DND-41 (cell line): ENCODE data around the gene ANXA9.

Experiments
- ATAC-seq: fragments of 200-7000 bp; cut with Tn5 transposase; 3 replicates; pipeline ENCODE4 v1.9.1; 2021; ENCODE audit warnings: low read depth; ENCODE audit not compliant: insufficient read depth
- DNase-seq: peaks from one replicate; pipeline ENCODE4 v3.0.0-alpha.2; 2020
- H2AFZ ChIP-seq: 2 replicates; pipeline ENCODE4 v1.6.0; 2012; ENCODE audit warnings: low read depth, low read length
- H3K27ac ChIP-seq: 2 replicates; pipeline ENCODE4 v1.5.1; 2012; ENCODE audit warnings: low read length, inconsistent platforms
- H3K27me3 ChIP-seq: fragments of 200-600 bp; sonication (generic); 2 replicates; pipeline ENCODE4 v1.6.0; 2012; ENCODE audit warnings: low read length, mild to moderate bottlenecking, inconsistent platforms; ENCODE audit not compliant: insufficient read depth, poor library complexity
- H3K36me3 ChIP-seq: 2 replicates; pipeline ENCODE4 v1.5.1; 2012; ENCODE audit warnings: low read length, inconsistent platforms; ENCODE audit not compliant: insufficient read depth
- H3K4me1 ChIP-seq: 2 replicates; pipeline ENCODE4 v1.5.1; 2012; ENCODE audit warnings: mild to moderate bottlenecking, low read length; ENCODE audit not compliant: insufficient read depth
- H3K4me2 ChIP-seq: 2 replicates; pipeline ENCODE4 v1.6.0; 2012; ENCODE audit warnings: mild to moderate bottlenecking, moderate library complexity, low read length, inconsistent platforms; ENCODE audit not compliant: insufficient read depth
- H3K4me3 ChIP-seq, 2 experiments: fragments of 200-600 bp in 1 of 2; shearing (Covaris generic) in 1 of 2; 2 replicates each; pipeline ENCODE4 v1.5.1; 2012 to 2016; ENCODE audit warnings: inconsistent platforms in 2 of 2, low read length in 2 of 2, mild to moderate bottlenecking in 2 of 2, low read depth in 1 of 2, moderate library complexity in 1 of 2
- H3K79me2 ChIP-seq: 2 replicates; pipeline ENCODE4 v1.6.0; 2012; ENCODE audit warnings: low read length, inconsistent platforms; ENCODE audit not compliant: insufficient read depth
- H3K9ac ChIP-seq: 2 replicates; pipeline ENCODE4 v1.6.0; 2012; ENCODE audit warnings: low read depth, mild to moderate bottlenecking, inconsistent platforms, low read length, moderate library complexity
- H3K9me3 ChIP-seq: 2 replicates; pipeline ENCODE4 v1.5.1; 2012; ENCODE audit warnings: low read length, moderate library complexity, mild to moderate bottlenecking, inconsistent platforms; ENCODE audit not compliant: insufficient read depth, severe bottlenecking
- H4K20me1 ChIP-seq: 2 replicates; pipeline ENCODE4 v1.6.0; 2012; ENCODE audit warnings: low read length; ENCODE audit not compliant: insufficient read depth
- CTCF ChIP-seq: IDR thresholded peaks from 2 replicates; pipeline ENCODE4 v1.5.1; 2012; ENCODE audit warnings: borderline replicate concordance, low read length, moderate library complexity, mild to moderate bottlenecking; ENCODE audit not compliant: poor library complexity, severe bottlenecking; ENCODE audit errors: extremely low read depth
- EZH2 ChIP-seq: IDR thresholded peaks from 3 replicates; pipeline ENCODE4 v1.6.1; 2012; ENCODE audit warnings: borderline replicate concordance, low read depth, mild to moderate bottlenecking, moderate library complexity, low read length, inconsistent platforms; ENCODE audit not compliant: severe bottlenecking

ANXA9 gene

DNA sequence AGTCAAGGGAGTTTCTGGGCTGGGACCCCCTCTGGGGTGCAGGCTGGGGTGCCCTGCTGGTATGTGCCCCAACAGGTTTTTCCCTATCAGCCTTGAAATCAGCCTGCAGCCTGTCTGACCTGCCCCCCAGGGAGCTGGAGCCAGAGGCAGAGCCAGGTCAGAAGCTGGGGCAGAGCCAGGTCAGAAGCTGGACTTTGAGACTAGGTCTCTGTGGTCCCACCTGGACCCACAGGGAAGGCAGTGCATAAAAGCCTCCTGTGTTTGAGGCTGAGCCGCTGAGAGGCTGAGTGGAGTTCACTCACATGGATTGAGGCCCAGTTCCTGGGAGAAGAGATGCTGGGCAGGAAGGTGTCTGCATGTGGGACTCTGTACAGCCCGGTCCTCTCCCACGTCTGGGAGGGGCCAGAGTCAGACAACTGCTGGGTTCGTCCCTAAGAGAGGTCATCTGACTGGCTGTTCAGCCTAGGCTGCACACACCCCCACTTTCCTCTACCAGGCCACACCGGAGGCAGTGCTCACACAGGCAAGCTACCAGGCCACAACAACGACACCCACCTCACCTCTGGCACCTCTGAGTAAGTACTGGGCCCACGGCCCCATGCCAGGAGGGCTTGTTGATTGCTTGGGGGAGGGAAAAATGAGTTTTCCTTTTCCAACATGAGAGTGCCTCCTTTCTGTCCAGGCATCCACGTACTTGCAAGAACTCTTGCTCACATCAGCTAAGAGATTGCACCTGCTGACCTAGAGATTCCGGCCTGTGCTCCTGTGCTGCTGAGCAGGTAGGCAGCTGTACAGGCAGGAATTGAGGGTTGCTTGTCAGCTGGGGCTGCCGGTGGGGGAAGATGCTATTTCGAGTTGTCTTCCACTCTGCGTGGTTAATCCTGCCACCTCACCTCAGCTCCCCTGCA lies at the start of gene ANXA9:
ANXA9 (plus strand) TSS at position 488 of the 908 bp plus-strand sequence. CDS start 814 bp downstream, outside the sequence.
- no peaks in the 10 kb centered on the region for H4K20me1 ChIP-seq
- H3K4me2 ChIP-seq, result no peak within 1 kb of the TSS
- no peak for DNase-seq
- H3K9me3 ChIP-seq, result no peaks in the 10 kb centered on the region
- H3K4me3 ChIP-seq, result no peak within 1 kb of the TSS
- no peaks in the 10 kb centered on the region for H3K79me2 ChIP-seq
- H3K27ac ChIP-seq, result no peak within 1 kb of the TSS
- H3K4me1 ChIP-seq, result peaks cover 24% of the 10 kb centered on the region
- no peaks in the 10 kb centered on the region for H3K36me3 ChIP-seq
- TF ChIP-seq CTCF (no peak), EZH2 (no peak)
- no peaks in the 10 kb centered on the region for H3K27me3 ChIP-seq
- ATAC-seq, result no peak
- H3K9ac ChIP-seq, result no peak within 1 kb of the TSS
- H2AFZ ChIP-seq, result no peak within 1 kb of the TSS

GRCh38 chr1:150944856-150945255 lies 37.2 kb upstream of the ANXA9 start:
- H3K79me2 ChIP-seq, result no peaks in the 10 kb centered on the region
- ATAC-seq (no peak), DNase-seq (no peak)
- no peak overlapping the region for H3K9ac ChIP-seq
- TF ChIP-seq EZH2 (no peak), CTCF (no peak)
- no peak overlapping the region for H2AFZ ChIP-seq
- H3K9me3 ChIP-seq, result no peaks in the 10 kb centered on the region
- no peaks in the 10 kb centered on the region for H3K27me3 ChIP-seq
- H3K4me2 ChIP-seq, result no peak overlapping the region
- H3K27ac ChIP-seq, result no peak overlapping the region
- no peaks in the 10 kb centered on the region for H4K20me1 ChIP-seq
- no peak overlapping the region for H3K4me3 ChIP-seq
- H3K4me1 ChIP-seq, result no peaks in the 10 kb centered on the region
- peaks cover 90% of the 10 kb centered on the region for H3K36me3 ChIP-seq

DNA sequence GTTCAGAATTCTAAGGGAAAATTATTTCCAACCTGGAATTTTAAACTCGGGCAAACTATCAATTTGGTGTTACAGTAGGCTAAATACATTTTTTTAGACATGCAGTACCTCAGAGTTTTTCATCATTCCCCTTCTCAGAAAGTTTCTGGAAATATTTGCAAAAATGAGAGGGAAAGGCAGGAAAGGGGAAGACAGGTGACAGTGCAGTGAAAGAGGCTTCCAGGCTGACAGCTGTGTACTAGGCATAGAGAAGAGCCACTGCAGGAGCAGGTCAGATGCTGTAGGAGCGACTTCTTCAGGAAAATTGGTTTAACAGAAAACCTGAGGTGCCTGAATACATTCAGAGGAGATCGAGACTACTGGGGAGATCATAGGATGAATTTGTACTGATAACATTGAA lies 27.4 kb upstream of the ANXA9 start:
- no peak overlapping the region for H3K4me2 ChIP-seq
- H3K79me2 ChIP-seq, result no peaks in the 10 kb centered on the region
- no peaks in the 10 kb centered on the region for H4K20me1 ChIP-seq
- no peak for DNase-seq
- no peaks in the 10 kb centered on the region for H3K4me1 ChIP-seq
- H3K4me3 ChIP-seq, result no peak overlapping the region
- ATAC-seq, result no peak
- TF ChIP-seq EZH2, result no peak
- TF ChIP-seq CTCF, result no peak
- H3K9ac ChIP-seq, result no peak overlapping the region
- no peak overlapping the region for H2AFZ ChIP-seq
- peaks cover 76% of the 10 kb centered on the region for H3K36me3 ChIP-seq
- no peaks in the 10 kb centered on the region for H3K27me3 ChIP-seq
- no peak overlapping the region for H3K27ac ChIP-seq
- no peaks in the 10 kb centered on the region for H3K9me3 ChIP-seq
